H1 (cell line): ENCODE data around the gene VAX1.

Experiments
- BRCA1 ChIP-seq: IDR thresholded peaks from 2 replicates; pipeline ENCODE4 v1.6.1; 2012; ENCODE audit warnings: low read depth, low read length, improper control_type of control experiment
- CTCF ChIP-seq, 3 experiments: IDR thresholded peaks; 1 replicate in 2 of 3; 2 replicates in 1 of 3; pipeline versions ENCODE4 v1.5.1 to v1.6.1; 2011; ENCODE audit warnings: low read length in 3 of 3, mild to moderate bottlenecking in 3 of 3, inconsistent platforms in 2 of 3, low read depth in 1 of 3, moderate library complexity in 1 of 3; ENCODE audit not compliant: insufficient read depth in 1 of 3; ENCODE audit errors: control extremely low read depth in 1 of 3
- EZH2 ChIP-seq: fragments of 200-600 bp; sonication (generic); IDR thresholded peaks from 2 replicates; pipeline ENCODE4 v1.7.1; 2012; ENCODE audit warnings: low read depth, mild to moderate bottlenecking, moderate library complexity, low read length, inconsistent platforms; ENCODE audit not compliant: severe bottlenecking
- MAFK ChIP-seq: IDR thresholded peaks from 2 replicates; pipeline ENCODE4 v1.6.1; 2012; ENCODE audit warnings: low read depth, mild to moderate bottlenecking, improper control_type of control experiment, low read length
- POLR2A ChIP-seq, 2 experiments: IDR thresholded peaks; 1 replicate in 1 of 2; 2 replicates in 1 of 2; pipeline ENCODE4 v1.6.1; 2011; ENCODE audit warnings: low read depth in 2 of 2, low read length in 2 of 2, mild to moderate bottlenecking in 2 of 2; ENCODE audit errors: control extremely low read depth in 1 of 2

- TF ChIP-seq BRCA1 (no peak), CTCF (IDR thresholded peaks at IDR 0.05; ENCODE audit: control extremely low read depth in 1 of 3, insufficient read depth in 1 of 3, low read depth in 1 of 3, low read length in 3 of 3) (no peak), MAFK (no peak), EZH2 (no peak), POLR2A (IDR thresholded peaks at IDR 0.05; ENCODE audit: control extremely low read depth in 1 of 2, low read depth in 2 of 2, low read length in 2 of 2) (no peak)
These were observed 49.0 kb upstream of the VAX1 start for GRCh38 chr10:117186832-117187615.
